Activated naive CD4-positive, alpha-beta T cell treated with anti-CD3 and anti-CD28 coated beads, Interleukin-2, amount 10 ng/mL, durations not matched to agents 7 days and 5 days (primary cell): ENCODE results near the gene LRRC45.

Experiments
- CTCF ChIA-PET: fragments of 350-600 bp; sonication (Branson Sonifier 250); formaldehyde crosslinking; loops from one replicate; lab custom pipeline; 2021; ENCODE audit warnings: antibody characterized with exemption; lab: Charles Lee
- DNase-seq: peaks from one replicate; pipeline ENCODE4 v3.0.0-alpha.2; 2020
- H3K27ac Mint-ChIP-seq: one replicate; pipeline ENCODE4 v1.8.0; 2021; ENCODE audit warnings: mild to moderate bottlenecking, moderate library complexity, mixed read lengths
- H3K27me3 Mint-ChIP-seq: one replicate; pipeline ENCODE4 v1.8.0; 2021; ENCODE audit warnings: mild to moderate bottlenecking, mixed read lengths
- H3K36me3 Mint-ChIP-seq: one replicate; pipeline ENCODE4 v1.8.0; 2021; ENCODE audit warnings: mixed read lengths
- H3K4me1 Mint-ChIP-seq: one replicate; pipeline ENCODE4 v1.8.0; 2021; ENCODE audit warnings: mixed read lengths
- H3K4me3 Mint-ChIP-seq: one replicate; pipeline ENCODE4 v1.8.0; 2021; ENCODE audit warnings: mild to moderate bottlenecking, moderate library complexity, mixed read lengths
- H3K9me3 Mint-ChIP-seq: one replicate; pipeline ENCODE4 v1.8.0; 2021; ENCODE audit warnings: mixed read lengths

The LRRC45 gene

DNA sequence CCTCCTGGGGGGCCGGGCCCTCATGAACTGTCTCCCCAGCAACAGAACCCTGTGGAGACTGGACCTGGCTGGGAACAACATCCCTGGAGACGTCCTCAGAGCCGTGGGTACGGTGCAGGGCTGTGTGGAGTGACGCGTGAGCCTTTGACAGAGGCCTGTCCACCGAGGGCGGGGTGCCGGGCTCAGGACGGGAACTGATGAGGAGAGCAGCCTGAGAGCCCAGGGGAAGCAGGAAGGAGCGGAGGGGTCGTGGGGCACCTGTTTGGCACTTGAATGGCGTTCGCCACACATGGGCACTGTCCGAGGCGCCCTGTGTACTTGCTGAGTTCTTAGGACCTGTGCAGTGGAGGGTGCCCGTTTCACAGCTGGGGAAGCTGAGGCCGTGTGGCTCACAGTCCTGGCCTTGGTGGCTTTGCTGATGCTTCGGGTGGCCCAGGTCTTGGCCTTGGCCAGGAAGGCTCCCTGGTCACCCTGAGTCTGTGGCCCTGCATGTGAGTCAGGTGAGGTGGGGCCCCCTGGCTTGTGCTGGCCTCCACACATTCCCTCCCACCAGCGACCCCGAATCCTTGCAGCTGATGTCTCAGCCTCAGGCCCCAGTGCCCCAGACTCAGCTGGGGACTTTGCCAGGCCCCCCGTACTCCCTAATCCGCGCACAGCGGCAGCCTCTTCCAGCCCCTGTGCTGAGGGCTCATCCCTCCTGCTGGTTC lies 2.4 kb downstream of the LRRC45 start:
- Mint-ChIP-seq H3K9me3 (no peaks in the 10 kb centered on the region), H3K27me3 (no peaks in the 10 kb centered on the region), H3K36me3 (peaks cover 15% of the 10 kb centered on the region), H3K4me3 (peak overlapping the region; percentile 15), H3K27ac (no peak overlapping the region), H3K4me1 (peaks cover 47% of the 10 kb centered on the region)
- no peak for DNase-seq
- CTCF ChIA-PET = interaction anchor here (1.7 kb wide), 1 partner anchor 66 kb away, joined by 8 read pairs; no protein-coding TSS in a partner anchor

GRCh38 chr17:82028246-82028645 lies 5.1 kb downstream of the LRRC45 start:
- H3K27ac Mint-ChIP-seq = no peak overlapping the region
- H3K4me3 Mint-ChIP-seq = no peak overlapping the region
- peaks cover 12% of the 10 kb centered on the region for H3K27me3 Mint-ChIP-seq
- DNase-seq = no peak
- CTCF ChIA-PET = interaction anchor here (2.1 kb wide), 1 partner anchor 9 kb away, joined by 7 read pairs; the partner anchor contains the start of gene DCXR
- peaks cover 33% of the 10 kb centered on the region for H3K4me1 Mint-ChIP-seq
- peaks cover 14% of the 10 kb centered on the region for H3K36me3 Mint-ChIP-seq
- H3K9me3 Mint-ChIP-seq = no peaks in the 10 kb centered on the region

DNA sequence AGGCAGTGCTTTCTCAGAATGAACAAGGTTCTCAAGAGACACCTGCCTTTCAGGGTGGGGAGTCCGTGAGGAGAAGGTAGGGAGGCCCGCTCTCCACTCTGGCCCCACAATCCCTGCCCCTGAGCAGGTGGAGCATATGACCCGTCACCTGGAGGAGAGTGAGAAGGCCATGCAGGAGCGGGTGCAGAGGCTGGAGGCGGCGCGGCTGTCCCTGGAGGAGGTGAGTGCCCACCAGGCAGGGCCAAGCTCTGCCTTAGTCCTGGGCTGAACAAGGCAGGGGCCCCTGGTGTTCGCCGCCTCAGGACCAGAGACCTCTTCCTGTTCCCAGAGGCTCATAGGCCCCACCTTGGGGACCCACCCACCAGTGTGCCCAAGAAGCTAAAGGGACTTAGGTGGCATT lies 5.9 kb downstream of the LRRC45 start:
- Mint-ChIP-seq H3K36me3 (peaks cover 14% of the 10 kb centered on the region), H3K27ac (no peak overlapping the region), H3K4me1 (peaks cover 30% of the 10 kb centered on the region), H3K4me3 (peak overlapping the region; percentile 18), H3K27me3 (peaks cover 14% of the 10 kb centered on the region), H3K9me3 (no peaks in the 10 kb centered on the region)
- no peak for DNase-seq
- CTCF ChIA-PET = interaction anchor here (1.3 to 2.5 kb wide), 4 partner anchors 9 to 128 kb away, joined by 6 to 16 read pairs (median 11); no protein-coding TSS in a partner anchor

- Mint-ChIP-seq H3K4me3 (peak overlapping the region; percentile 48), H3K27ac (no peak overlapping the region), H3K36me3 (peaks cover 14% of the 10 kb centered on the region), H3K9me3 (no peaks in the 10 kb centered on the region), H3K27me3 (peaks cover 14% of the 10 kb centered on the region), H3K4me1 (peaks cover 26% of the 10 kb centered on the region)
- CTCF ChIA-PET = interaction anchor here (1.3 to 2.5 kb wide), 5 partner anchors 9 to 209 kb away, joined by 6 to 16 read pairs (median 10); no protein-coding TSS in a partner anchor
- DNase-seq = no peak
Measured at GRCh38 chr17:82029391-82029790, 6.3 kb downstream of the LRRC45 start.

GRCh38 chr17:82029990-82030469 lies 6.9 kb downstream of the LRRC45 start:
- H3K36me3 Mint-ChIP-seq = peaks cover 14% of the 10 kb centered on the region
- H3K9me3 Mint-ChIP-seq = no peaks in the 10 kb centered on the region
- H3K4me3 Mint-ChIP-seq = peak overlapping the region; percentile 48
- CTCF ChIA-PET = interaction anchor here (0.8 to 2.5 kb wide), 12 partner anchors 8 to 320 kb away, joined by 3 to 16 read pairs (median 4); partner anchors contain the start of gene CENPX
- no peak overlapping the region for H3K27ac Mint-ChIP-seq
- H3K27me3 Mint-ChIP-seq = peaks cover 14% of the 10 kb centered on the region
- peaks cover 25% of the 10 kb centered on the region for H3K4me1 Mint-ChIP-seq
- DNase-seq = no peak

DNA sequence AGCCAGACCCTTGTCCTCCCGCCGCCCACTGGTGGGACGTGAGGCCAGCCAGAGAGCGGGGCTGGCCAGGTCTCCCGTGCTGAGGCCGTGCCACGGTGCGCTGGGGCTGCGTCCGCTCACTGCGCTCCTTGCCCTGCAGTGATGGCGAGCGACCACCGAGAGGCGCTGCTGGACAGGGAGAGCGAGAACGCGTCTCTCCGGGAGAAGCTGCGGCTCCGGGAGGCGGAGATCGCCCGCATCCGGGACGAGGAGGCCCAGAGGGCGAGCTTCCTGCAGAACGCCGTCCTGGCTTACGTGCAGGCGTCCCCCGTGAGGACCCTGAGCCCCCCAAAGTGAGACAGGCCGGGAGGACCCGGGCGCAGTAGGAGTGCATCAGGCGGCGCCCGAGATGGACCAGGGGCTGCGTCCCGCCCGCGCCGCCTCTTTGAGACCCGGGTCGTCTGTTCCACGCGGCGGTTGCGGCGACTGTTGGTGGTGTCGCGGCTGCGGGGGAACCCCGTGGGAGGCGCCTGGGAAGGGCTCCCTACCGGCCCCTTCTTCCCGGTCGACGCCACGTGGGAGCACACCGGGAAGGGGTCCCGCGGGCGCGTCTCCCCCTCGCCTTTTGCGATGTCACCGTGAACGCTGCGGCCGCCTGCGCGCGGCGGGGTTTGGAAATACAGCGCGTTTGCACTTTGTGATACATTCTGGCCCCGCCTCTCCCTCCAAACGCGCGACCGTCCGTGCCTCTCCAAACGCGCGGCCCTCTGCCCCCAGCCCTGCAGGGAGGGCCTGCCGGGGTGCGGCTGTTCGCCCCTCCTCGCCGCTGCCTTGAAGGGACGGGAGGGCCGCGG lies 7.6 kb downstream of the LRRC45 start:
- CTCF ChIA-PET = interaction anchor here (0.6 to 2.5 kb wide), 18 partner anchors 8 to 319 kb away, joined by 3 to 16 read pairs (median 4); partner anchors contain the start of gene CENPX
- peak; percentile 90 for DNase-seq
- peak overlapping the region; percentile 78 for H3K4me3 Mint-ChIP-seq
- peaks cover 27% of the 10 kb centered on the region for H3K4me1 Mint-ChIP-seq
- peaks cover 14% of the 10 kb centered on the region for H3K27me3 Mint-ChIP-seq
- peak overlapping the region; percentile 76 for H3K27ac Mint-ChIP-seq
- H3K9me3 Mint-ChIP-seq = no peaks in the 10 kb centered on the region
- peaks cover 15% of the 10 kb centered on the region for H3K36me3 Mint-ChIP-seq

DNA sequence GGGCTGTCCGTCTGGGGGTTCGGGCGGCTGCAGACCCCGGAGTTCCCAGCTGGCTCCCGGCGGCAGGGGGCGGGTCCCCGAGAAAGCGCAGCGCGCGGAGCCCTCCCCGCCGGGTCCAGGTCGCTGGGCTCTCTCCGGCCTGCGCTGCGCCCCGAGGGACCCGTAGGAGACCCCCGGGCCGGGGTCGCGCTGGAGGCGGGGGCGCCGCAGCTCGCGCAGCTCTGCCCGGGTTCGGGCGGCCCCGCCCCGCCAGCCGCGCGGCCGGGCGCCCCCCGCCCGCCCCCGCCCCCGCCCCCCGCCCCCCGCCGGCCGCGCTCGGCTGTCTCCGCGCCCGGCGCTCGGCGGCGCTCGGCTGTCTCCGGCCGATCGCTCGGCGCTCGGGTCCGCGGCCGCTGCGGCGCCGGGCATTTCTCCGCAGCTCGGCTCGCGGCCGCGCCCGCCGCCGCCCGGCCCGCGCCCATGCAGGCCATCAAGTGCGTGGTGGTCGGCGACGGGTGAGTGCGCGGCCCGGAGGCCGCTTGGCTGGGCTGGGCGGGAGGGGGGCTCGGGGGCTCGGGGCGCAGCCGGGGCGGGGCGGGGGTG lies 8.3 kb downstream of the LRRC45 start, which contains the start of gene RAC3:
Gene RAC3 (plus strand): TSS at position 376 of the 582 bp plus-strand sequence. CDS start 84 bp downstream, at position 460.
- Mint-ChIP-seq H3K27ac (peak within 1 kb of the TSS; percentile 76), H3K36me3 (peaks cover 15% of the 10 kb centered on the region), H3K27me3 (peaks cover 14% of the 10 kb centered on the region), H3K9me3 (no peaks in the 10 kb centered on the region), H3K4me1 (peaks cover 28% of the 10 kb centered on the region), H3K4me3 (peak within 1 kb of the TSS; percentile 78)
- DNase-seq = no peak
- CTCF ChIA-PET = interaction anchor here (0.7 to 2.5 kb wide), 4 partner anchors 19 to 125 kb away, joined by 3 to 12 read pairs (median 4); no protein-coding TSS in a partner anchor

DNA sequence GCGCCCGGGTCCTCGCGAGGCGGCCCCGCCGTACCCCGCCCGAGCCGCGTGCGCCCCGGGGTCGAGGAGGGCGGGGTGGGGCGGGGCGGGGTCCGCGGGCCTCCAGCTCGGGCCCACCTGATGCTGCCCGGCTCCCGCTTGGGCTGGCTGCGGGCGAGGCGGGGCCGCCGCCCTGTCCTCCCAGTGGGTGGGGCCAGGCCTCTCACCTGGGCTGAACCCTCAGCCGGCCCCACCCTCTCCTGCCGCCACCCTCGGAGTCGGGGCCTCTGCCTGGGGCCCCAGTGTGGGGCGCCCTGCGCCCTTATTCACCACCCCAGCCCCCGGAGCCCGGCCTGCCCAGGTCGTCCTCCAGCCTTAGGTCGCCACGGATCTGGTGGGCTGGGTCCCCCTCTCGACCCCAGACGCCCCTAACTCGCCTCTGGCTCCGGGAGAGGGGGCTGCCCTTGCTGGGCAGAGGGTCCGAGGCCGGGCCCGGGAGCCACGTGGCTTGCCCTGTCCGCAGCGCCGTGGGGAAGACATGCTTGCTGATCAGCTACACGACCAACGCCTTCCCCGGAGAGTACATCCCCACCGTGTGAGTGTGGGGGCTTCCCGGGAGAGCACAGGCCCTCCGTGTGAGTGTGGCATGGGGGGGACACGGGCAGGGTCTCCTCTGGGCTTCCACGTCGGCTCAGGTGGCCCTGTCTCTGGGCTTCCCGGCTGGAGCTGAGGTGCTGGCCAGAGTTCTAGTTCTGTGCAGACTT lies 9.0 kb downstream of the LRRC45 start:
- Mint-ChIP-seq H3K4me3 (peak overlapping the region; percentile 45), H3K9me3 (no peaks in the 10 kb centered on the region), H3K36me3 (peaks cover 15% of the 10 kb centered on the region), H3K4me1 (peaks cover 26% of the 10 kb centered on the region), H3K27me3 (peaks cover 14% of the 10 kb centered on the region), H3K27ac (no peak overlapping the region)
- peak; percentile 71 for DNase-seq
- CTCF ChIA-PET = interaction anchor here (0.7 to 1.6 kb wide), 3 partner anchors 18 to 122 kb away, joined by 3 to 5 read pairs (median 4); no protein-coding TSS in a partner anchor

DNA sequence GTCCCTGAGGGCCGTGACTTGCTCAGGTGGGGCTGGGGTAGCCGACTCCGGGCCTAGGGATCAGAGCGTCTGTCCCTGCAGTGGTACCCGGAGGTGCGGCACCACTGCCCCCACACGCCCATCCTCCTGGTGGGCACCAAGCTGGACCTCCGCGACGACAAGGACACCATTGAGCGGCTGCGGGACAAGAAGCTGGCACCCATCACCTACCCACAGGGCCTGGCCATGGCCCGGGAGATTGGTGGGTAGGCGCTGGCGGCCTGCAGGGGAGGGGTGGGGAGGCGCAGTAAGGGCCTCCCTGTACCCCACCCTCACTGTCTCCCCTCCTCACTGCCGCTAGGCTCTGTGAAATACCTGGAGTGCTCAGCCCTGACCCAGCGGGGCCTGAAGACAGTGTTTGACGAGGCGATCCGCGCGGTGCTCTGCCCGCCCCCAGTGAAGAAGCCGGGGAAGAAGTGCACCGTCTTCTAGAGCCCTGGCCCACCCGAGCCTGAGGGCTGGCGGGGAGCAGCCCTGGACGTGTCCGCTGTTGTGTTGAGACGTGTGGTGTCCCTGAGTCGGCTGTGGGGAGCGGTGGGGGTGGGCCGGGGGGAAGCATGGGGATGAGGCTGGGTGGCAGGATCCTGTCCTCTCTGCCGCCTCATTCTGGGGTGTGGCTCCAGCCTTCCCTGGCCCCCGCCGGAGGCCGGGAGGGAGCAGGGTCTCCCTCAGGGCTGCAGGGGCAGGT lies 10.4 kb downstream of the LRRC45 start:
- no peak overlapping the region for H3K4me3 Mint-ChIP-seq
- CTCF ChIA-PET = no interaction called here
- H3K4me1 Mint-ChIP-seq = peaks cover 26% of the 10 kb centered on the region
- peaks cover 11% of the 10 kb centered on the region for H3K36me3 Mint-ChIP-seq
- no peaks in the 10 kb centered on the region for H3K9me3 Mint-ChIP-seq
- H3K27ac Mint-ChIP-seq = no peak overlapping the region
- no peak for DNase-seq
- H3K27me3 Mint-ChIP-seq = peaks cover 18% of the 10 kb centered on the region

GRCh38 chr17:82034371-82035011 lies 11.4 kb downstream of the LRRC45 start:
- Mint-ChIP-seq H3K9me3 (no peaks in the 10 kb centered on the region), H3K4me3 (no peak overlapping the region), H3K4me1 (peaks cover 33% of the 10 kb centered on the region), H3K27me3 (peaks cover 20% of the 10 kb centered on the region), H3K36me3 (peaks cover 6% of the 10 kb centered on the region), H3K27ac (no peak overlapping the region)
- CTCF ChIA-PET = no interaction called here
- DNase-seq = no peak

DNA sequence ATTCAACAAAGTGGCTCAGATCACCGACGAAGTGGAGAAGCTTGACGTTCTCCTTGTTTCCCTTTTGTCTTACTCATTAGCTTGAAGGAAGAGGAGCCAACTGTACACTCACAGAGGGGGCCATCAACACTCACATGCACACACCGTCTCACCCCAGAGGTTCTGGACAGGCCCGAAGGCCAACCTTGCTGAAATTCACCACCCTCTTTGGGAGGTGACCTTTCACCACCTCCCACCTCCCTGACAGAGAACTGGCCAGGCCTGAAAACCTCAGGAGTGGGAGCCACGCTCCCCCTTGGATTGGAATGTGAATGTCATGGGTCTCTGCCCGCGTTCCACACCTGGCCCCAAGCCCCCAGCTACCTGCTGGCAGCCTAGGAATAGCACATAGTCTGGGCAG lies 12.4 kb downstream of the LRRC45 start:
- Mint-ChIP-seq H3K9me3 (no peaks in the 10 kb centered on the region), H3K27ac (peak overlapping the region; percentile 67), H3K27me3 (peaks cover 25% of the 10 kb centered on the region), H3K4me3 (peak overlapping the region; percentile 87), H3K4me1 (peaks cover 30% of the 10 kb centered on the region), H3K36me3 (peaks cover 4% of the 10 kb centered on the region)
- CTCF ChIA-PET = no interaction called here
- DNase-seq = no peak

GRCh38 chr17:82035956-82036633 lies 13.0 kb downstream of the LRRC45 start:
- no peak overlapping the region for H3K27ac Mint-ChIP-seq
- no peak for DNase-seq
- no peaks in the 10 kb centered on the region for H3K9me3 Mint-ChIP-seq
- peak overlapping the region; percentile 87 for H3K4me3 Mint-ChIP-seq
- peaks cover 27% of the 10 kb centered on the region for H3K27me3 Mint-ChIP-seq
- CTCF ChIA-PET = interaction anchor here (1.1 kb wide), 1 partner anchor 14 kb away, joined by 3 read pairs; no protein-coding TSS in a partner anchor
- peaks cover 28% of the 10 kb centered on the region for H3K4me1 Mint-ChIP-seq
- peaks cover 4% of the 10 kb centered on the region for H3K36me3 Mint-ChIP-seq
